K562 (cell line): ENCODE measurements around the gene COL20A1. TPM values are rescaled to one million over a fixed set of nuclear protein-coding genes. Genes with fewer than 3 reads are reported as not detected.
A peak's percentile ranks its signal among the peaks of the same experiment; 100 is the strongest.

Experiments
- CHAMP1 ChIP-seq: fragments of 450-650 bp; IDR thresholded peaks from 2 replicates; pipeline ENCODE4 v1.6.1; 2016; ENCODE audit warnings: mild to moderate bottlenecking
- CHD2 ChIP-seq: IDR thresholded peaks from 2 replicates; pipeline ENCODE4 v1.6.1; 2011; ENCODE audit warnings: low read depth, low read length
- CTCFL ChIP-seq: IDR thresholded peaks from 2 replicates; pipeline ENCODE4 v1.6.1; 2011; ENCODE audit warnings: borderline replicate concordance, low read depth, mild to moderate bottlenecking, moderate library complexity, low read length; ENCODE audit not compliant: insufficient read depth, poor library complexity, severe bottlenecking
- JUN ChIP-seq, 2 experiments: sonication (generic) in 1 of 2; formaldehyde crosslinking in 1 of 2; IDR thresholded peaks; 2 replicates each; pipeline versions ENCODE4 v1.6.1 to v1.8.0; 2012 to 2022; ENCODE audit warnings: borderline replicate concordance in 2 of 2, mild to moderate bottlenecking in 2 of 2, improper control_type of control experiment in 1 of 2, low read depth in 1 of 2, low read length in 1 of 2, missing genetic modification reagents in 1 of 2
- NCOA2 ChIP-seq, 2 experiments: fragments of 450-650 bp; IDR thresholded peaks; 2 replicates each; pipeline ENCODE4 v1.6.1; 2018; ENCODE audit warnings: mild to moderate bottlenecking in 2 of 2, moderate library complexity in 1 of 2; ENCODE audit not compliant: partially characterized antibody in 2 of 2
- POLR2AphosphoS5 ChIP-seq: IDR thresholded peaks from 2 replicates; pipeline ENCODE4 v1.6.1; 2011; ENCODE audit warnings: mild to moderate bottlenecking, low read depth, low read length, moderate library complexity; ENCODE audit not compliant: control insufficient read depth, insufficient read depth
- SRSF3 ChIP-seq: fragments of 200-400 bp; formaldehyde crosslinking; IDR thresholded peaks from 2 replicates; pipeline ENCODE4 v1.6.1; 2016; ENCODE audit warnings: mild to moderate bottlenecking, low read length, moderate library complexity; ENCODE audit not compliant: insufficient read depth
- THAP7 ChIP-seq: fragments of 250-450 bp; sonication (Bioruptor Pico); IDR thresholded peaks from 2 replicates; pipeline ENCODE4 v1.5.0; 2021
- ZBTB2 ChIP-seq: fragments of 450-650 bp; IDR thresholded peaks from 2 replicates; pipeline ENCODE4 v1.6.1; 2016; ENCODE audit warnings: antibody characterized with exemption
- ZNF280A ChIP-seq: fragments of 450-650 bp; IDR thresholded peaks from 2 replicates; pipeline ENCODE4 v1.6.1; 2018; ENCODE audit warnings: mild to moderate bottlenecking, low read depth; ENCODE audit not compliant: partially characterized antibody
- ZNF449 ChIP-seq: fragments of 250-450 bp; sonication (Bioruptor Pico); IDR thresholded peaks from 2 replicates; pipeline ENCODE4 v1.8.0; 2022; ENCODE audit warnings: moderate library complexity, mild to moderate bottlenecking, inconsistent platforms
- ZNF639 ChIP-seq, 2 experiments: fragments of 200-800 bp in 1 of 2; sonication (Bioruptor generic) in 1 of 2; sonication (generic) in 1 of 2; formaldehyde crosslinking in 1 of 2; IDR thresholded peaks in 1 of 2; conservative IDR thresholded peaks in 1 of 2; 2 replicates each; pipeline versions ENCODE4 v1.5.0 to v1.6.1; 2016 to 2020; ENCODE audit warnings: missing compliant biosample characterization in 1 of 2, missing genetic modification characterization in 1 of 2, missing genetic modification reagents in 1 of 2
- polyA plus RNA-seq, 8 experiments: library from polyadenylated mRNA; depleted of rRNA in 4 of 8; stranded (reverse) in 5 of 8; unstranded in 3 of 8; fragments of >200 nt; fragmentation: Nextera tagmentation in 2 of 8; fragmentation: Illumina TruSeq in 1 of 8; extraction: Ambion mirVana in 2 of 8; extraction: Trizol in 1 of 8; gene quantifications; 2 replicates each; pipeline versions ENCODE4 v1.2.1 to v1.2.3, GENCODE V29; 2011 to 2014; ENCODE audit warnings: inconsistent platforms in 1 of 8, missing spikeins in 1 of 8
- total RNA-seq, 7 experiments: library from RNA; depleted of rRNA in 6 of 7; stranded (reverse); fragments of >200 nt in 6 of 7; fragmentation: Illumina TruSeq in 2 of 7; extraction: Trizol in 2 of 7; gene quantifications; 2 replicates each; pipeline versions ENCODE4 v1.2.1 to v1.2.3, GENCODE V29; 2011 to 2021; ENCODE audit warnings: low replicate concordance in 1 of 7

Gene COL20A1
- total and polyA plus RNA-seq, 9 of the 15 experiments (the other 6 are each of a cell fraction or from before 2014, with no cell fraction given) = not detected

- no peak for TF ChIP-seq ZNF280A
- TF ChIP-seq CHAMP1 = no peak
- TF ChIP-seq THAP7 (CRISPR knock-in tag) = no peak
- TF ChIP-seq ZNF449 (CRISPR knock-in tag) = peak; percentile 96
- TF ChIP-seq CTCFL = no peak
- TF ChIP-seq POLR2AphosphoS5 = no peak
- no peak for TF ChIP-seq JUN (IDR thresholded peaks at IDR 0.05; ENCODE audit: borderline replicate concordance, low read depth, low read length)
- no peak for TF ChIP-seq JUN (CRISPR knock-in tag; IDR thresholded peaks at IDR 0.05; ENCODE audit: borderline replicate concordance)
- no peak for TF ChIP-seq NCOA2 (IDR thresholded peaks at IDR 0.05; ENCODE audit: partially characterized antibody in 2 of 2)
- TF ChIP-seq ZNF639 (CRISPR knock-in tag; conservative IDR thresholded peaks at IDR 0.05 in 1 of 2, IDR thresholded peaks at IDR 0.05 in 1 of 2) = peak in 1 of 2 experiments; percentile 92; a peak in 2 of 4 replicates
- no peak for TF ChIP-seq CHD2
- no peak for TF ChIP-seq SRSF3
- no peak for TF ChIP-seq ZBTB2
These were observed 29.0 kb upstream of the COL20A1 start (continued) for GRCh38 chr20:63264000-63264399.
